ENCODE data around the gene GOPC. TPM values are rescaled to one million over a fixed set of nuclear protein-coding genes. Genes with fewer than 3 reads are reported as not detected.

GOPC gene
- total RNA-seq, 1 donor from 2014 or later: 31.8 TPM

GRCh38 chr6:117616391-117617209 is 14.3 kb upstream of the GOPC start:
- Histone ChIP-seq H3K27me3 (ENCODE audit: control insufficient read depth in 3 of 3, insufficient read depth in 3 of 3, low read length in 3 of 3) (no peaks in the 10 kb centered on the region), H3K4me3 (ENCODE audit: low read length in 3 of 3) (no peak overlapping the region), H3K9me3 (ENCODE audit: control insufficient read depth in 3 of 3, low read length in 3 of 3) (no peaks in the 10 kb centered on the region), H3K36me3 (ENCODE audit: control insufficient read depth in 3 of 3, insufficient read depth in 3 of 3, low read length in 3 of 3) (no peaks in the 10 kb centered on the region), H3K4me1 (ENCODE audit: control insufficient read depth in 3 of 3, insufficient read depth in 3 of 3, low read length in 3 of 3) (no peaks in the 10 kb centered on the region), H3K27ac (ENCODE audit: low read depth, low read length) (no peak overlapping the region), H3K9ac (ENCODE audit: low read depth in 1 of 3, low read length in 3 of 3) (no peak overlapping the region)

DNA sequence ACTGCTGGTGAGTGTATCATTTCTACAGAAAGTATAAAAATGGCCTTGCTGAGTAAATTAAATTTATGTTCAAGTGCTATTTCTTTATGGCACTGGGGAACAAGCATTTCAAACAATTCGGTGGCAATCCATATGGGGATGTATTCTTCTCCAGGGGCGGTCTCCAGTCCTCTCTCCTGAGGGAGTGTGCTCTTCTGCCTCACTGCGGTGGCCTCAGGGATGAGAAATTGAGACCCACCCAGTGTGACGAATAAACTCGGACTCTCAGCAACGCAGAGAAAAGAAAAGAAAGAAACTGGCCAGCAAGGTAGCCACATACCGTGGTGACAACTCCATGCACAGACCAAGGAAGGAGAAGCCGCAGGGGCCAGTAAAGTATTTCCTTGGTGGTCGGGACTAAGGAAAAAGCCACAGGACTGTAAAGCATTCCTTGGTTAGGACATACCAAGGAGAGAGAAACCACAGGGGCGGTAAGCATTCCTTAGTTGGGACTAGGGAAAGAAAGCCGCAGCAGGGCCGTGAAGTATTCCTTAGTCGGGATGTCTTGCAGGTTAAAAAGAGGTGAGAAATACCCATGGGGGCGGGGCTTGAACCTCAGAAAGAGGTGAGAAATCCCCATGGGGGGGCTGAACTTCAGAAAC is 13.6 kb upstream of the GOPC start:
- no peaks in the 10 kb centered on the region for H3K9me3 ChIP-seq (ENCODE audit: control insufficient read depth in 3 of 3, low read length in 3 of 3)
- no peak overlapping the region for H3K4me3 ChIP-seq (ENCODE audit: low read length in 3 of 3)
- H3K9ac ChIP-seq (ENCODE audit: low read depth in 1 of 3, low read length in 3 of 3): no peak overlapping the region
- H3K27me3 ChIP-seq (ENCODE audit: control insufficient read depth in 3 of 3, insufficient read depth in 3 of 3, low read length in 3 of 3): no peaks in the 10 kb centered on the region
- H3K4me1 ChIP-seq (ENCODE audit: control insufficient read depth in 3 of 3, insufficient read depth in 3 of 3, low read length in 3 of 3): no peaks in the 10 kb centered on the region
- H3K27ac ChIP-seq (ENCODE audit: low read depth, low read length): no peak overlapping the region
- H3K36me3 ChIP-seq (ENCODE audit: control insufficient read depth in 3 of 3, insufficient read depth in 3 of 3, low read length in 3 of 3): no peaks in the 10 kb centered on the region

GRCh38 chr6:117613920-117614560 is 11.7 kb upstream of the GOPC start:
- Histone ChIP-seq H3K27ac (ENCODE audit: low read depth, low read length) (no peak overlapping the region), H3K4me1 (ENCODE audit: control insufficient read depth in 3 of 3, insufficient read depth in 3 of 3, low read length in 3 of 3) (no peaks in the 10 kb centered on the region), H3K9me3 (ENCODE audit: control insufficient read depth in 3 of 3, low read length in 3 of 3) (no peaks in the 10 kb centered on the region), H3K27me3 (ENCODE audit: control insufficient read depth in 3 of 3, insufficient read depth in 3 of 3, low read length in 3 of 3) (no peaks in the 10 kb centered on the region), H3K4me3 (ENCODE audit: low read length in 3 of 3) (no peak overlapping the region), H3K9ac (ENCODE audit: low read depth in 1 of 3, low read length in 3 of 3) (no peak overlapping the region), H3K36me3 (ENCODE audit: control insufficient read depth in 3 of 3, insufficient read depth in 3 of 3, low read length in 3 of 3) (no peaks in the 10 kb centered on the region)

DNA sequence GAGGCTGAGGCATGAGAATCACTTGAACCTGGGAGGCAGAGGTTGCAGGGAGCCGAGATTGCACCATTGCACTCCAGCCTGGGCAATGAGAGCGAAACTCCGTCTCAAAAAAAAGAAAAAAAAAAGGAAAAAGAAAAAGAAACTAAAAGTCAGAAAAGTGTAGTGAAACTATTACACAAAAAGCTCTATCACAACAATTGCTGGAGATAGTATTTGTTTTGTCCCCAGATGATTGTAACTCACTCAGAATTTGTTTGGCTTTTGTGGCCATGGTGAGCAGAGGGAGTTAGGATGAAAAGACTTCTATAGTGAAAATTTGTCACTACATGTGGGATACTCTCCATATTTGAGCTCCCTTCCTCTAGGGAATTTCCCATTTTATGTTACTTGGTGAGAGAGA is 5.2 kb upstream of the GOPC start:
- no peaks in the 10 kb centered on the region for H3K9me3 ChIP-seq (ENCODE audit: control insufficient read depth in 3 of 3, low read length in 3 of 3)
- H3K36me3 ChIP-seq (ENCODE audit: control insufficient read depth in 3 of 3, insufficient read depth in 3 of 3, low read length in 3 of 3): no peaks in the 10 kb centered on the region
- H3K4me1 ChIP-seq (ENCODE audit: control insufficient read depth in 3 of 3, insufficient read depth in 3 of 3, low read length in 3 of 3): peaks cover 4 to 8% (median 5%) of the 10 kb centered on the region in 3 donors
- no peak overlapping the region for H3K27ac ChIP-seq (ENCODE audit: low read depth, low read length)
- no peak overlapping the region for H3K4me3 ChIP-seq (ENCODE audit: low read length in 3 of 3)
- no peaks in the 10 kb centered on the region for H3K27me3 ChIP-seq (ENCODE audit: control insufficient read depth in 3 of 3, insufficient read depth in 3 of 3, low read length in 3 of 3)
- H3K9ac ChIP-seq (ENCODE audit: low read depth in 1 of 3, low read length in 3 of 3): no peak overlapping the region

DNA sequence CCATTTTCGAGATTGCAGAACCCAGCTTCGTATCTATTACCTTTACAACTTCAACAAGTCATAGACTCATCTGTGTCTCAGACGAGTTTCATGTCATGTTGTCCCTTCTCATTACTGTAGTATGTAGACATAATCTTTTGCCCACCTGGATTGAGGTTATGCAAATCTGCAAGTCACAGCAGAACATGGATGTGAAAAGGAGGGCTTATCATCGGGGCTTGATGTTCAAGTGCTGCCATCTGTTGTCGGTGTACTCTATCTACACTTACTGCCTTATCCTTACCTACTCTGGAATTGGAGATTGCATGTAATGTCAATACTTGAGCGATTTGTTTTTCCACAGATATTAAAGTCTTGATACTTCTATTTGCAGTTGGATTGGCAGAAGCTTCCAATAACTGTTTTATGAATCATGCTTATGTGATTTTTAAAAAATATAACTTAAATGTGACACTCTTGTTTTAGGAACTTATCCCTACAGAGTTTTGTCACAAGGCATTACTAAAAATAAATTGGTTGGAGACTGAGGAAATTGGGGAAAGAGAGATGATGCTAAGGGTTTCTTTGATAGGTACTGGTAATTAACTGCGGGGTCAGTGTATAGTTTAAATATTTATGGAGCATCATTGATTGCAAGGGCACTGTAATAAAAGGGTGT is 3.0 kb upstream of the GOPC start:
- Histone ChIP-seq H3K36me3 (ENCODE audit: control insufficient read depth in 3 of 3, insufficient read depth in 3 of 3, low read length in 3 of 3) (peaks cover 0 to 2% (median 0%) of the 10 kb centered on the region in 3 donors), H3K27me3 (ENCODE audit: control insufficient read depth in 3 of 3, insufficient read depth in 3 of 3, low read length in 3 of 3) (no peaks in the 10 kb centered on the region), H3K9me3 (ENCODE audit: control insufficient read depth in 3 of 3, low read length in 3 of 3) (no peaks in the 10 kb centered on the region), H3K4me3 (ENCODE audit: low read length in 3 of 3) (no peak overlapping the region), H3K4me1 (ENCODE audit: control insufficient read depth in 3 of 3, insufficient read depth in 3 of 3, low read length in 3 of 3) (peaks cover 6 to 13% (median 12%) of the 10 kb centered on the region in 3 donors), H3K27ac (ENCODE audit: low read depth, low read length) (no peak overlapping the region), H3K9ac (ENCODE audit: low read depth in 1 of 3, low read length in 3 of 3) (no peak overlapping the region)

DNA sequence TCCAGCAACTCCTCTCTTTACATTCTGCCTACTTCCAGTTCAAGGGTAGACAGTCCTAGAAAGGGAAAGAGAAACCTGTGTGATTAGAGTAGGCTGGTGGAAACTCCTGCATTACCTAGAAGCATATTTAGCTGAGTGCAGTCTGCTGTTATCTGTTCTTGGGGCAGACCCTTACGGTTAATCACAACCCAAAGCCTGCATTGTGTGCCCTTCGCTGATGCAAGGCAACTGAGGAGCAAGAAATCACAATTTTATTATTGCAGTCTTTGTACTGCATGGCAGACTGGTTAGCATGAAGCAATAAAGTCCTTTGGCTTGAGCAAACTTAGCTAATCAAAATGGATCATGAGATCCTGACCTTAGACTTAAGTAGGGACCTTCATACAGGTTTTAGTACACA is 1.5 kb upstream of the GOPC start:
- H3K9ac ChIP-seq (ENCODE audit: low read depth in 1 of 3, low read length in 3 of 3): no peak overlapping the region
- no peak overlapping the region for H3K4me3 ChIP-seq (ENCODE audit: low read length in 3 of 3)
- no peak overlapping the region for H3K27ac ChIP-seq (ENCODE audit: low read depth, low read length)
- no peaks in the 10 kb centered on the region for H3K27me3 ChIP-seq (ENCODE audit: control insufficient read depth in 3 of 3, insufficient read depth in 3 of 3, low read length in 3 of 3)
- H3K4me1 ChIP-seq (ENCODE audit: control insufficient read depth in 3 of 3, insufficient read depth in 3 of 3, low read length in 3 of 3): peaks cover 10 to 23% (median 22%) of the 10 kb centered on the region in 3 donors
- no peaks in the 10 kb centered on the region for H3K9me3 ChIP-seq (ENCODE audit: control insufficient read depth in 3 of 3, low read length in 3 of 3)
- peaks cover 0 to 2% (median 0%) of the 10 kb centered on the region in 3 donors for H3K36me3 ChIP-seq (ENCODE audit: control insufficient read depth in 3 of 3, insufficient read depth in 3 of 3, low read length in 3 of 3)

DNA sequence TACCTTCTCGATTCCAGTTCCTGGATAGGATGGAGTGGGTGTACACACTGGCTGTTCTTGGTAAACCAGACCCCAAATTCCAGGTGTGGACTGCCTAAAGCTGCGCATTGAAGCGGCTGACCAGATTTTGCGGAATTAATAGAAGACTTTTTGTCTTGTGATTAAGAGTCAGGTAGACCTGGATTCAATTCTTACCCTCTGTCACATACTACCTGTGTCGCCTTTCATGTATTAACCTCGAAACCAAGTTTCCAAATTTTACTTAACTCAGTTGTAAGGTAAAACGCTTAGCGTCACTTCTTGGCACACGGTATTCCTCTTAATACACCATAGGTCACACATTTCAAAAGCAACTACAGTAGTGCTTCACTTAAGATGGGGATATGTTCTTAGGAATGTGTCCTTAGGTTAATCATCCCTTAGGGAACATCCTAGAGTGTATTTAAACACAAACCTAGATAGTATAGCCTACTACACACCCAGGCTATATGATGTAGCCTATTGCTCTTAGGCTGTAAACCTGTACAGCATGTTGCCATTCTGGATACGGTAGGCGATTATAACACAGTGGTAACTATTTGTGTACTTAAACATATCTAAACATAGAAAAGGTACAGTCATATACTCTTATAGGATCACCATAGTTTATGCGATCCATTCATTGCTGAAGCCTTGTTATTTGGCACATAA is 733 bp upstream of the GOPC start:
- Histone ChIP-seq H3K9ac (ENCODE audit: low read depth in 1 of 3, low read length in 3 of 3) (peak overlapping the region; percentile 87 to 94 (median 89)), H3K36me3 (ENCODE audit: control insufficient read depth in 3 of 3, insufficient read depth in 3 of 3, low read length in 3 of 3) (peaks cover 0 to 3% (median 2%) of the 10 kb centered on the region in 3 donors), H3K4me3 (ENCODE audit: low read length in 3 of 3) (peak overlapping the region; percentile 94 to 99 (median 94)), H3K4me1 (ENCODE audit: control insufficient read depth in 3 of 3, insufficient read depth in 3 of 3, low read length in 3 of 3) (peaks cover 10 to 23% (median 22%) of the 10 kb centered on the region in 3 donors), H3K27me3 (ENCODE audit: control insufficient read depth in 3 of 3, insufficient read depth in 3 of 3, low read length in 3 of 3) (no peaks in the 10 kb centered on the region), H3K27ac (ENCODE audit: low read depth, low read length) (peak overlapping the region; percentile 89), H3K9me3 (ENCODE audit: control insufficient read depth in 3 of 3, low read length in 3 of 3) (no peaks in the 10 kb centered on the region)

GRCh38 chr6:117601811-117602150 is 530 bp downstream of the GOPC start:
- peak overlapping the region; percentile 94 to 99 (median 94) for H3K4me3 ChIP-seq (ENCODE audit: low read length in 3 of 3)
- H3K9ac ChIP-seq (ENCODE audit: low read depth in 1 of 3, low read length in 3 of 3): peak overlapping the region; percentile 87 to 97 (median 94)
- H3K27me3 ChIP-seq (ENCODE audit: control insufficient read depth in 3 of 3, insufficient read depth in 3 of 3, low read length in 3 of 3): no peaks in the 10 kb centered on the region
- H3K36me3 ChIP-seq (ENCODE audit: control insufficient read depth in 3 of 3, insufficient read depth in 3 of 3, low read length in 3 of 3): peaks cover 0 to 9% (median 2%) of the 10 kb centered on the region in 3 donors
- no peaks in the 10 kb centered on the region for H3K9me3 ChIP-seq (ENCODE audit: control insufficient read depth in 3 of 3, low read length in 3 of 3)
- H3K27ac ChIP-seq (ENCODE audit: low read depth, low read length): peak overlapping the region; percentile 89
- peaks cover 10 to 23% (median 22%) of the 10 kb centered on the region in 3 donors for H3K4me1 ChIP-seq (ENCODE audit: control insufficient read depth in 3 of 3, insufficient read depth in 3 of 3, low read length in 3 of 3)

DNA sequence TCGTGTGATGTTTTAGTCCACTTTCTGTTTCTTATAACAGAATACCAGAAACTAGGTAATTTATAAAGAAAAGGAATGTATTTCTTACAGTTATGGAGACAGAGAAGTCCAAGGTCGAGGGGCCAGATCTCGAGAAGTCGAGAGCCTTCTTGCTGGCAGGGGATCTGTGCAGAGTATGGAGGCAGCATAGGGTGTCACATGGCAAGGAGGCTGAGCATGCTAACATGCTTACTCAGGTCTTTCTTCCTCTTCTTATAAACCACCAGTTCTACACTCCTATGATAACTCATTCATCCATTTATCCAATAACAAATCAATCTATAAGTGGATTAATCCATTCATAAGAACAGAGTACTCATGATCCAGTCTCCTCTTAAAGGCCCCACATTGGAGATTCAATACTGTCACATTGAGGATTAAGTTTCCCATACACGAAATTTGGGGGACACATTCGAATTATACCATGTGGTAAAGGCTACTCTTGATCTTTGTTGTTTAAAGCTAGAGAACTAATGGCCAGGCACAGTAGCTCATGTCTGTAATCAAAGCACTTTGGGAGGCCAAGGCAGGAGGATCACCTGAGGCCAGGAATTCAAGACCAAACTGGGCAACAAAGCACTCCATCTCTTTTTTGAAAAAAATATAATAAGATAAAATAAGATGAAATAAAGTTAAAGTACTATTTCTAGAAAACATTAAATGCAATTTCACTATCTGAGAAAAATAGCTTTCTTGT is 2.1 kb downstream of the GOPC start:
- peaks cover 10 to 23% (median 22%) of the 10 kb centered on the region in 3 donors for H3K4me1 ChIP-seq (ENCODE audit: control insufficient read depth in 3 of 3, insufficient read depth in 3 of 3, low read length in 3 of 3)
- peaks cover 0 to 9% (median 2%) of the 10 kb centered on the region in 3 donors for H3K36me3 ChIP-seq (ENCODE audit: control insufficient read depth in 3 of 3, insufficient read depth in 3 of 3, low read length in 3 of 3)
- no peak overlapping the region for H3K9ac ChIP-seq (ENCODE audit: low read depth in 1 of 3, low read length in 3 of 3)
- no peaks in the 10 kb centered on the region for H3K27me3 ChIP-seq (ENCODE audit: control insufficient read depth in 3 of 3, insufficient read depth in 3 of 3, low read length in 3 of 3)
- H3K27ac ChIP-seq (ENCODE audit: low read depth, low read length): no peak overlapping the region
- no peaks in the 10 kb centered on the region for H3K9me3 ChIP-seq (ENCODE audit: control insufficient read depth in 3 of 3, low read length in 3 of 3)
- H3K4me3 ChIP-seq (ENCODE audit: low read length in 3 of 3): peak overlapping the region in 1 of 3 donors; percentile 99
